Fibroblast of lung (primary cell): Measurements from ENCODE around the gene CHRM4.

ENCODE experiments used
- CTCF ChIP-seq, 2 donors: IDR thresholded peaks in 1 of 2; conservative IDR thresholded peaks in 1 of 2; 1 replicate in 1 of 2; 2 replicates in 1 of 2; pipeline ENCODE4 v1.5.1; 2011 to 2012; ENCODE audit warnings: low read length in 2 of 2, control low read depth in 1 of 2, inconsistent platforms in 1 of 2, low read depth in 1 of 2, mild to moderate bottlenecking in 1 of 2
- EZH2 ChIP-seq: IDR thresholded peaks from 2 replicates; pipeline ENCODE4 v1.5.1; 2012; ENCODE audit warnings: low read length, control low read depth, mild to moderate bottlenecking; ENCODE audit errors: missing control alignments

GRCh38 chr11:46404476-46405017 lies 13.0 kb upstream of the CHRM4 start:
- no peak for TF ChIP-seq CTCF (conservative IDR thresholded peaks at IDR 0.05 in 1 of 2, IDR thresholded peaks at IDR 0.05 in 1 of 2; ENCODE audit: low read depth in 1 of 2, low read length in 2 of 2)
- no peak for TF ChIP-seq EZH2
